Stomach (tissue), 4 donors: ENCODE measurements around the gene CCNI.

Experiments
- CTCF ChIP-seq, 7 experiments: fragments of 450-650 bp in 4 of 7; fragments of 200-600 bp in 3 of 7; sonication (generic) in 3 of 7; IDR thresholded peaks; one replicate each; pipeline ENCODE4 v1.5.1; 2016 to 2019; ENCODE audit warnings: antibody characterized with exemption in 7 of 7, control low read depth in 2 of 7, mild to moderate bottlenecking in 1 of 7
- POLR2A ChIP-seq, 4 donors: fragments of 450-650 bp; IDR thresholded peaks; one replicate each; pipeline ENCODE4 v1.6.1; 2016; ENCODE audit warnings: antibody characterized with exemption in 4 of 4, control low read depth in 2 of 4, mild to moderate bottlenecking in 1 of 4, moderate library complexity in 1 of 4

- TF ChIP-seq CTCF (IDR thresholded peaks at IDR 0.05) (no peak), POLR2A (IDR thresholded peaks at IDR 0.05) (no peak)
Observed at GRCh38 chr4:77003400-77003799, 72.4 kb downstream of the CCNI start.
